Psoas muscle (tissue), 8 donors: Measurements from ENCODE around the gene PTPRG. TPM values are rescaled to one million over a fixed set of nuclear protein-coding genes. Genes with fewer than 3 reads are reported as not detected.

Source experiments
- ATAC-seq, 4 donors: fragments of 200-7000 bp; cut with Tn5 transposase; one replicate each; pipeline ENCODE4 v1.9.1; 2020; ENCODE audit warnings: moderate library complexity in 3 of 4, mild to moderate bottlenecking in 2 of 4
- DNase-seq, 2 donors: peaks; one replicate each; pipeline ENCODE4 v3.0.0-alpha.2; 2020
- H3K27ac ChIP-seq: fragments of 200-600 bp; one replicate; pipeline ENCODE4 v1.8.0; 2022
- H3K27me3 ChIP-seq, 3 donors: fragments of 200-600 bp in 1 of 3; one replicate each; pipeline versions ENCODE4 v1.6.1 to v1.8.0; 2013 to 2022; ENCODE audit warnings: low read length in 2 of 3, mild to moderate bottlenecking in 2 of 3, moderate library complexity in 1 of 3; ENCODE audit not compliant: insufficient read depth in 3 of 3
- H3K36me3 ChIP-seq, 2 donors: fragments of 200-600 bp in 1 of 2; one replicate each; pipeline versions ENCODE4 v1.6.1 to v1.8.0; 2013 to 2022; ENCODE audit warnings: low read depth in 1 of 2, mild to moderate bottlenecking in 1 of 2, moderate library complexity in 1 of 2; ENCODE audit not compliant: insufficient read depth in 1 of 2
- H3K4me1 ChIP-seq: fragments of 200-600 bp; one replicate; pipeline ENCODE4 v1.8.0; 2022
- H3K4me3 ChIP-seq: fragments of 200-600 bp; one replicate; pipeline ENCODE4 v1.8.0; 2022; ENCODE audit warnings: mild to moderate bottlenecking
- H3K9me3 ChIP-seq: fragments of 200-600 bp; one replicate; pipeline ENCODE4 v1.8.0; 2022
- WGBS, 3 donors: extraction: QIAGEN DNeasy Blood & Tissue Kit; methylation state at CpG; one replicate each; pipeline versions ENCODE4 v1.1.6 to v1.1.7; 2013; 5-methylcytosine and 5-hydroxymethylcytosine counted together
- intact Hi-C, 2 donors: fragments of 100-400 bp; cut with DNase I; formaldehyde crosslinking; loops; one replicate each; pipeline versions ENCODE4 v1.11.0 to v1.14.2; 2022
- polyA plus RNA-seq, 3 donors: library from polyadenylated mRNA; stranded (reverse); fragments of 200-250 nt; gene quantifications; one replicate each; pipeline ENCODE4 v1.2.3, GENCODE V29; 2013
- total RNA-seq, 4 donors: library from RNA; stranded (reverse); fragmentation: NEBNext Ultra II Directional in 2 of 4; extraction: Animal tissue kit (Norgen Biotek cat#: 25700) in 2 of 4; gene quantifications; one replicate each; pipeline versions ENCODE4 v1.2.1 to v1.2.4, GENCODE V29; 2021 to 2023
- TF ChIP-seq, protein P1 (sequence below): fragments of 200-600 bp; IDR thresholded peaks from one replicate; pipeline ENCODE4 v1.8.0; 2022; ENCODE audit warnings: antibody characterized with exemption
- donor health status: healthy with polysubstance abuse.
- donor health status: DM: no; HTN: no; CAD: no; lungs with moderate emphysema.
- donor health status: Bipolar disorder and iron deficiency.
- donor health status: healthy.
- donor health status: DM: yes; HTN: yes; CAD: no.
- donor health status: DM: no; HTN: no; CAD: no.
- donor health status: DM: no; HTN: no; CAD: no.
- donor health status: DM: yes; HTN: yes; CAD: no.

The PTPRG gene
- total and polyA plus RNA-seq, 7 donors, result 4.5 to 29.5 (median 12.6) TPM

DNA sequence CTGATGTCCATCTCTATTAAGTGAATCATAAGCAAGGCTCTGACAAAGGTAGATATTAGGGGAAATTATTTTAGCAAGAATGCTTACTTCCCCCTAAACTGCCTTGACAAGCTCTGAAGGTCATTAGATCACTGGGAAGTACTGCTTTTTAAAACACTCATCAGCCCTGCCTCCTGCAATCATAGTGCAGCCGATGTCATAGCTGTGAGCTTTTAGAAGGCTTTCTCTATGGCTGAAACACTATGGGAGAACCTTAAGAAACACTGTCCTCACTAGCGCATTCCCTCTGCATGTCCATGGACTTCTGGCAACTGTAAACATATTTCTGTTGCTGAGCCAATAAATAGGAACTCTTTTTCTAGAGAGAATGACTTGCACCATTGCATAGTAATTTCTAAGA, 38.7 kb upstream of the PTPRG start:
- TF ChIP-seq, protein P1, sequence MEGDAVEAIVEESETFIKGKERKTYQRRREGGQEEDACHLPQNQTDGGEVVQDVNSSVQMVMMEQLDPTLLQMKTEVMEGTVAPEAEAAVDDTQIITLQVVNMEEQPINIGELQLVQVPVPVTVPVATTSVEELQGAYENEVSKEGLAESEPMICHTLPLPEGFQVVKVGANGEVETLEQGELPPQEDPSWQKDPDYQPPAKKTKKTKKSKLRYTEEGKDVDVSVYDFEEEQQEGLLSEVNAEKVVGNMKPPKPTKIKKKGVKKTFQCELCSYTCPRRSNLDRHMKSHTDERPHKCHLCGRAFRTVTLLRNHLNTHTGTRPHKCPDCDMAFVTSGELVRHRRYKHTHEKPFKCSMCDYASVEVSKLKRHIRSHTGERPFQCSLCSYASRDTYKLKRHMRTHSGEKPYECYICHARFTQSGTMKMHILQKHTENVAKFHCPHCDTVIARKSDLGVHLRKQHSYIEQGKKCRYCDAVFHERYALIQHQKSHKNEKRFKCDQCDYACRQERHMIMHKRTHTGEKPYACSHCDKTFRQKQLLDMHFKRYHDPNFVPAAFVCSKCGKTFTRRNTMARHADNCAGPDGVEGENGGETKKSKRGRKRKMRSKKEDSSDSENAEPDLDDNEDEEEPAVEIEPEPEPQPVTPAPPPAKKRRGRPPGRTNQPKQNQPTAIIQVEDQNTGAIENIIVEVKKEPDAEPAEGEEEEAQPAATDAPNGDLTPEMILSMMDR, result no peak
- H3K27ac ChIP-seq, result no peak overlapping the region
- DNase-seq (no peak), ATAC-seq (peak in 1 of 4 donors; percentile 40)
- intact Hi-C loops, result no loop called here
- no peak overlapping the region for H3K4me3 ChIP-seq
- no peaks in the 10 kb centered on the region for H3K4me1 ChIP-seq
- no peaks in the 10 kb centered on the region for H3K27me3 ChIP-seq
- 49 to 58% (median 51%) methylated on average over 2 of the region's 2 CpGs for WGBS, 3 donors
- no peaks in the 10 kb centered on the region for H3K9me3 ChIP-seq
- no peaks in the 10 kb centered on the region for H3K36me3 ChIP-seq

DNA sequence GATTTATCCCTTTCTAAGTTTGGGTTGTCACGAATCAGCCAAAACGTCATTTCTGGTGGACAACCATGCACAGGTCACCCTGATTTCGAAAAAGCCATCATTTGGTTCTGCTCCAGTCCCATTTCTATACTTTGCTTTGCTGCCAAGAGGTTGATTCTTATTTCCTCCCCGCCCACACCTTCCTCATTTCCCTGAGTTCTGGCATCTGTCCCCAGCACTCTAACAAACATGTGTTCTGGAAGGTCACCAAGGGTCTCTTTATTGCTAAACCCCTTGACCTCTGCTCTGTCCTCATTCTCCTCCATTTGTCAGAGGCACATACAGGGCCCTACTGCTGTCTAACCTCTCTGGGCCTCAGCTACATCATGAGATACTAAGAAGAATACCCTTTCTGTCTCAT, 36.4 kb upstream of the PTPRG start:
- intact Hi-C loops, result no loop called here
- Histone ChIP-seq H3K27ac (no peak overlapping the region), H3K4me3 (no peak overlapping the region), H3K27me3 (no peaks in the 10 kb centered on the region), H3K4me1 (no peaks in the 10 kb centered on the region), H3K9me3 (no peaks in the 10 kb centered on the region), H3K36me3 (no peaks in the 10 kb centered on the region)
- ATAC-seq, result no peak
- WGBS, 3 donors, result 44 to 51% (median 49%) methylated on average over 4 of the region's 4 CpGs
- TF ChIP-seq, protein P1, result no peak
- no peak for DNase-seq

DNA sequence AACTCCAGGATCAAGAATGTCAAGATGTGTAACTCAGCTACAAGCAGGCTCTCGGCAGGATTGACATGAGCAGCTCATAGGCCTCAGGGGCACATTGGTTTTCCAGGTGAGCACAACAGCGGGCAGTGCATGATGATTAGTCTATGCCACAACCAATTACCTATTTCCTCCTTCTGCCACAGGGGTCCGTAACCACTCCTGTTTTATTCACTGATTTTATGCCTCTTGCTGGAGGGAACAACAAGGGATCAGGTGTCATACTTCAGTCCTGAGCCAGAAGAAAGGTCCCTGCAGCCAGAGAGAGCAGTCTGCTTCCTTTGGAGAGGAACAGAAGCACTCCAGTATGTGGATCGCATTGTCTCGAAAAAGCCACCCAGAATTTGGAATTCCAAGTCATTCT, 35.1 kb upstream of the PTPRG start:
- H3K36me3 ChIP-seq, result no peaks in the 10 kb centered on the region
- H3K4me1 ChIP-seq, result no peaks in the 10 kb centered on the region
- TF ChIP-seq, protein P1, result no peak
- no peaks in the 10 kb centered on the region for H3K27me3 ChIP-seq
- intact Hi-C loops, result no loop called here
- WGBS, 3 donors, result 84 to 92% (median 85%) methylated on average over 5 of the region's 5 CpGs
- no peak for ATAC-seq
- H3K4me3 ChIP-seq, result no peak overlapping the region
- no peak for DNase-seq
- H3K9me3 ChIP-seq, result no peaks in the 10 kb centered on the region
- H3K27ac ChIP-seq, result no peak overlapping the region

DNA sequence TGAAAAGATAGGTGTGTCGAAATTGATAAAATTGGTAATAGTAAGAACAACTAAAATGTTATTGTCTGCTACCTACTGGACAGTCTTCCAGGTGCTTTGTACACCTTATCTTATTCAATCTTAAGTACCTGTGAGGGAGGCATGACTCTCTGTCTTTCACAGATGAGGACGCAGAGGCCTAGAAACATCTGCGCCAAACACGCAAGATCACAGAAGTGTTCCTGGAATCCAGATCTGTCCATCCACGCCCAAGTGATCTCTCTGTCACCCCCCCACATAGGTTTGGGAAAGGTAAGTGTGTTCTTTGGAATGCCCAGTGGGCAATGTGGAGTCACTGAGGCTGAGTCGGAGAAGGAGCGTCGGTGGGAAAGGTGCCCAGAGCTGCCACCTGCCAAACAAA, 34.4 kb upstream of the PTPRG start:
- no peak for DNase-seq
- no peak for ATAC-seq
- intact Hi-C loops, result no loop called here
- Histone ChIP-seq H3K27ac (no peak overlapping the region), H3K9me3 (no peaks in the 10 kb centered on the region), H3K4me1 (no peaks in the 10 kb centered on the region), H3K27me3 (no peaks in the 10 kb centered on the region), H3K36me3 (no peaks in the 10 kb centered on the region), H3K4me3 (no peak overlapping the region)
- 97 to 99% (median 97%) methylated on average over 8 of the region's 8 CpGs for WGBS, 3 donors
- TF ChIP-seq, protein P1, result no peak

DNA sequence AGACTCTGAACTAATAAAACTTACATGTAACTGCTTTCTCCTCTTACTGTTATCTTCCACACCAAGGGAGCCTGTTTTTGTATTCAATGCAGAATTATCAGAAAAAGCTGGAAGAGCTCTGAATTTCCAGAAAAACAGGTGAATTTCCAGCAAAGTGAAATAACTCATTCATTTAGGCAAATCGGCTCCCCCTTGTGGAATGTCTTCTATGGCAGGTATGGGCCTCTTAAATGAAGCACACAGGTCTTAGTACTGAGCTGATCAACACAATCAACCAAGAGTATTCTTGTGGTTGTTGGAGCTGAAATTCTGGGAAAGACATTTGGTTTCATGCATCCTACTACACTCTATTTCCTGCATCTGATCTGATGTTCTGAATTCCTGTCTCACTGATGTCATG, 31.0 kb upstream of the PTPRG start:
- H3K9me3 ChIP-seq, result no peaks in the 10 kb centered on the region
- H3K27ac ChIP-seq, result no peak overlapping the region
- DNase-seq (no peak), ATAC-seq (no peak)
- intact Hi-C loops, result no loop called here
- 22 to 28% (median 28%) methylated on average over 1 of the region's 1 CpG for WGBS, 3 donors
- H3K27me3 ChIP-seq, result no peaks in the 10 kb centered on the region
- no peak overlapping the region for H3K4me3 ChIP-seq
- H3K36me3 ChIP-seq, result no peaks in the 10 kb centered on the region
- TF ChIP-seq, protein P1, result peak; percentile 53
- no peaks in the 10 kb centered on the region for H3K4me1 ChIP-seq
